HS-27A (cell line): ENCODE measurements around the gene FLRT1.

Experiments
- DNase-seq: peaks from one replicate; pipeline ENCODE4 v3.0.0-alpha.2; 2012; ENCODE audit warnings: low read depth, missing footprints

FLRT1 gene

GRCh38 chr11:64006398-64006797, 29.3 kb upstream of the FLRT1 start:
- DNase-seq, result no peak

DNA sequence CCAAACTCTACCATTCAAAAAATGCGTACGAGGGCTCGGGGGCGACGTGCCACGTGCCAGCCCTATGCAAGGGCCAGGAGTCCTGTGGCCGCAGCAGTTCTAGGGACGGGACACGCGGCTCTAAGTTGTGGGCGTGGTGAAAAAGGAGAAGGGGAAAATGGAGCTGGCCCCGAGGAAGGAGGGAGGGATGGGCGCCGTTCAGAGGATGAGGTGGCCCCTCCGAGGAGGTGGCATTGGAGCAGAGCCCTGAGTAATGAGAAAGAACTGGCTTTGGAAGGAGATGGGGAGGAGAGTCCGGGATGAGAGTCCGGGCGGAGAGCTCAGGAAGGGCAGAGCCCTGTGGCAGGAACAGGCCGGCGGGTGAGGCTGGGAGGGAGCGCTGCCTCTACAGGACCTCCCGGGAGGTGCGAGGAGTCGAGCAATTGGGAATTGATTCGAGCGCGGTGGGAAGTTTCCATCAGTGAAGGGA, 28.5 kb upstream of the FLRT1 start:
- no peak for DNase-seq

GRCh38 chr11:64007629-64008282, 28.0 kb upstream of the FLRT1 start:
- no peak for DNase-seq

DNA sequence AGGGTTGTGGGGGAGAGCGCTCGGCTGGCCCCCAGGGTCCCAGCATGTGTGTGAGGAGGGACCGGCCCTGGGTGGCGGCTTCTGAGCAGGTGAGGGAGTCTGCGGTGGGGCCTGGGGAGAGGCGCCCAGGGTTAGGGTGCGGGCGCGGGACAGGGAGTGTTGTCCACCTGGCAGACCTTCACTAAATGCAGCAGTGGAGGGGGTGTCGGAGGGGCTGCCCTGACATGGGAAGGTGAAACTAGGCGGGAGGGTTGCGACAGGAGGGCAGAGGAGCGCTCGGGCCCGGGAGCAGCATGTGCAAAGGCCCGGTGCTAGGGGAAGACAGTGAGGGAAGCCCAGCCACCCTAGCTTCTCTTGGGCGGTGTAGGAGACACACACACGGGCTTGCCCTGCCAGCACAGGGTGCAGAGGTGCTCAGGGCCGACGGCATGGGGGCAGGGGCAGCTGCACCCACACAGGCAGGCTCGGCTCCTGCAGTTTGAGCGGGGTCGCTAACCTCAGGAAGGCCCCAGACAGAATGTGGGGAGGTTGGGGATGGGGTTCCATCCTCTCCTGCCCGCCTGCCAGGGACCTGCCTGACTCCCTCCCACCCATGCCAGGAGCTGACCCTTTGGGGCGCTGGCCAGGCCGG, 27.3 kb upstream of the FLRT1 start:
- no peak for DNase-seq

- DNase-seq, result no peak
Measured at GRCh38 chr11:64008914-64009633, 26.7 kb upstream of the FLRT1 start.

DNA sequence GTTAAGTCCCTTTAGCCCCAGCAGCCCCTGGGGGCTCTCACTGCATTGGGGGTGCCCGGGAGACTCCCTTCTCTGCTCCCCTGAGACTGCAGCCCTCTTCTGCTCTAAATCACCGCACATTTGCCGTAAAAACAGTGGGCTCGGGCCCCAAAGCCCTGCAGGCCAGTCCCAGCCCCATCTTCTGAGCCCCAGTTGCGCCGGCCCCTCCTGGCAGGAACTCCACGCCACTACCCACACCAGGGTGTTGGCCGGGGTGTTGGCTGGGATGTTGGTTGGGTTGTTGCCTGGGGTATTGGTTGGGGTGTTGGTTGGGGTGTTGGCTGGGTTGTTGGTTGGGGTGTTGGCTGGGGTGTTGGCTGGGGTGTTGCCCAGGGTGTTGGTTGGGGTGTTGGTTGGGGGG, 26.0 kb upstream of the FLRT1 start:
- no peak for DNase-seq

GRCh38 chr11:64010783-64011182, 24.9 kb upstream of the FLRT1 start:
- no peak for DNase-seq

DNA sequence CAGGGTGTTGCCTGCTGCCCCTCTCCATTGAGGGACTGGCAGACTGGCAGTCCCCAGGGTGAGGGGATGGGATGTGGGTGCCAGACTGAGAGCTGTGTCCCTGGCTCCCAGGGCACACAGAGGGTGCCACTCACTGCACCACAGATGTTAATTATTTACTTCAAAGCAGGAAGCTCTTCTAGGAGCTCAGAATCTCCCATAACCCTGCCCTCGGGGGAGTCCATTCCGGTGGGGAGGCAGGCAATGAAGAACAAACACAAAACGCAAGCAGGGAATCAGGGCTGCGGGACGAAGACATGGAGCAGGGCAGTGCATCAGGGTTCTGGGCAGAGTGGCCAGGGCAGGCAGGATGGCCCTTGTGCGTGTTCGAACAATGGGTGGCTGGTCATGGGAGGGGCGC, 24.4 kb upstream of the FLRT1 start:
- DNase-seq, result no peak

DNA sequence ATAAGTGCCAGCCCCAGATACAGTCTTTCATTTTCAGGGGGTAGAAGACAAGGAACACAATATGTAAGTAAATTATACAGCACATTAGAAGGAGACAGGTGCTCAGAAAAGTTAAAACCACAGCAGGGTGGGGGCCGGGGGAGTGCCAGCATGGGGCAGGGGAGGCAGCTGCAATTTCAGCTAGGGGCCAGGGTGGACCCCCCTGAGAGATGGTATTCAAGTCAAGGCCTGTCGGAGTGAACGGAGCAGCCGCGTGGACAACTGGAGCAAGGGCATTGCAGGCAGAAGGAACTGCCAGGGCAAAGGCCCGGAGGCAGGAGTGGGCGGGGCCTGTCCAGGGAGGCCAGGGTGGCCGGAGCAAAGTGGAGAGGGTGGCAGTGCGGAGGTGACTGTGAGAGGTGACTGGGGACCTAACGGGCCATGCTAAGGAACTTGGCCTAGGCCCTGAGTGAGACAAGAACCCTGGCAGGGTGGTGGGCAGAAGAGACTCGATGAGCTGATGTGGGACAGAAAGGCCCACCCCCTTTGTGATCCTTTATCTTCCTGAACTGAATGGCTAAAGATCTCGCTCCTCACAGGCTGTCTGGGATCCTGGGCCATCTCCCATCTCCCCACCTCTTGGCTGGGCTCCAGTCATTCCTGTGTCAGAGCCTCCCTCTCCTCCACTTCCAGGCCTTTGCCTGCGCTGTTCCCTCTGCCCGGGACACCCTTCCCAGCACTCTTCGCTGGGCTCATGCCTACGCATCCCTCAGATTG, 22.4 kb upstream of the FLRT1 start:
- DNase-seq, result no peak

- DNase-seq, result no peak
Measured at GRCh38 chr11:64014356-64014755, 21.4 kb upstream of the FLRT1 start.

DNA sequence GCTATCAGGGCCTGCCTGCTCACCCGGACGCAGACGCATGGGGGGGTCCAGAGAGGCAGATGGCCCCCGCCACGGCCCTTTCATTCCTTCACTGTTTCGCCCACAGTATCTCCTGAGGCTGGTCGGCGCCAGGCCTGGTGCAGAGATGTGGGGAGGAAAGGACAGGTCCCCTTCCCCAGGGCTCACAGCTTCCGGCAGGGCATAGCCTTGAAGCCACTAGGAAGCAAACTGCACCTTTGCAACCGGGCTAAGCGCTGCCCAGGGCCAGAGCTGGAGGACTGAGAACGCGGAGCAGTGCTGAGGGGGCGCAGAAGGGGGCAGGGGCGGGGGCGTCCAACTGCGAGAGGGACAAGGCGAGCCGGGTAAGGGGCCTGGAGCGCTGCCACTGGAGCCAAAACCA, 20.2 kb upstream of the FLRT1 start:
- DNase-seq, result no peak

- DNase-seq, result no peak
Measured at GRCh38 chr11:64015935-64016845, 19.5 kb upstream of the FLRT1 start.

- no peak for DNase-seq
Measured at GRCh38 chr11:64017945-64018224, 17.8 kb upstream of the FLRT1 start.

DNA sequence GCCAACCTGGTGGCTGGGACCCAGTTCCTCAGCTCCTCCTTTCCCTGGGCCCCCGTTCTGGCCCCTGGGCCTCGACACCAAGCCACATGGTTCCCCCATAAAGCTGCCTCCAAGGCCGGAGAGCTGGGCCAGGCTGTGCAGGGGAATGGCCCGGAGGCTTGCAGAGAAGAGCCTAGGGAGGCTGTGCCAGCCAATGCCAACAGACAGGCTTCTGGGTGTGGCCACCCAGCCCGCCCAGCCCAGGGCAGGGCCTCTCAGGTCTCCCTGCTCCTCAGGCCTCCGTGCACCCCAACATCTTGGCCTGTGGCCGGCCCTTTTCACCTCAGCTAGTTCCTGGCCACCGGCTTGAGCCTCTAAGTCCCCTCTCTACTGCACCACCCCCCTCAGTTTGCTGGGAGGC, 17.4 kb upstream of the FLRT1 start:
- DNase-seq, result no peak

DNA sequence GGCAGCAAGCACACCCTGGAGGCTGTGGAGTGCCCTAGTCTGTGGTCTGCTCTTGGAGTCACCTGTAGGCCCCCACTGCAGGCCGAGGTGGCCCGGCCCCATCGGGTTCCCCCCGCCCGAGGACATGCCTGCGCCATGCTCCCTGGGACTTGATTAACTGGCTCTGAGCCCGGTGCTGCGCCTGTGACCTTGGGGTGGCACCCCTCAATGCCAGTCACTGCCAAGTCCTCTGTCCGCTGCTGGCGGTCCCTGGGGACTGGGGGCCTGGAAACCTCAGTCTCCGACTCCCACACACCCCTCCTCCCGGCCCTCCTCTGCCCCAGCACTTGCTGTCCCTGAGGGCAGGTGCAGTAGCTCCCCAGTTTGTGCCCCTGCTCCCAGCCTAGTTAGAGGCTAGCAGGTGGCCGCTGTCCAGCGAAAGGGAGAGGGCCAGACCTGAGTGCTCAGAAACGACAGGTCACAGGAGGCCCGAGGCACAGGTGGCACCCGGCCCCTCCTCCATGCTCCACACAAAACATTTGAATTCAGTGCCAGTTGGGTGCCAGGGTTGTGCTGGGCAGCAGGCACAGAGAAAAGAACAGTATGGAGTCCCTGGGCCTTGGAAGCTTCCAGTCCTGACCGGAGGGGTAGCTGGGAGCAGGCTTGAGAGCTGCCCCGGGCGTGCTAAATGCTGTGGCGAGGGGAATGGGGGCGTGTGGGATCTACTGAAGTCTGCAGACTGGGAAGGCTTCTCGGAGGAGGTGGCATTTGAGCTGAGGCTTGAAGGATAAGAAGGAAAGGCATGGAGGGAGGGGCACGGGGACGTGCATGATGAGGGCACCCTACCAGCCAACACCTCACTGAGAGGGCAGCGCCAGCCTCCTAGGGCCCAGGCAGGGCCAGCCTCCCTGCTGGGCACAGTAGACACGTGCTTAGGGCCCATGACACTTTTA, 16.4 kb upstream of the FLRT1 start:
- DNase-seq, result no peak

- no peak for DNase-seq
Measured at GRCh38 chr11:64020976-64021756, 14.6 kb upstream of the FLRT1 start.

GRCh38 chr11:64021757-64022093, 14.0 kb upstream of the FLRT1 start:
- DNase-seq, result no peak

- DNase-seq, result no peak
Measured at GRCh38 chr11:64022125-64022784, 13.5 kb upstream of the FLRT1 start.
